OCI-LY3 (cell line): ENCODE measurements around the gene CD59.

Experiments used
- H2AFZ ChIP-seq: fragments of 200-600, 300-600 bp; shearing (Covaris generic); 2 replicates; pipeline ENCODE4 v1.6.0; 2014; ENCODE audit warnings: antibody characterized with exemption, low read depth, low read length
- H3K27ac ChIP-seq: fragments of 200-600, 300-600 bp; sonication (generic); 2 replicates; pipeline ENCODE4 v1.5.1; 2014; ENCODE audit warnings: mild to moderate bottlenecking, low read length, moderate library complexity, mixed read lengths
- H3K27me3 ChIP-seq: fragments of 200-600, 300-600 bp; sonication (generic); 2 replicates; pipeline ENCODE4 v1.6.1; 2014; ENCODE audit warnings: low read depth, low read length, mixed read lengths
- H3K36me3 ChIP-seq: fragments of 200-600, 300-600 bp; sonication (generic); replicated peaks from 2 replicates; pipeline ENCODE3; 2014; ENCODE audit warnings: low read depth, low read length, mixed read lengths
- H3K4me1 ChIP-seq: fragments of 300-600, 200-600 bp; sonication (generic); 2 replicates; pipeline ENCODE4 v1.6.1; 2014; ENCODE audit warnings: low read length, mixed read lengths
- H3K4me2 ChIP-seq: fragments of 200-600, 300-600 bp; sonication (generic); 2 replicates; pipeline ENCODE4 v1.6.1; 2014; ENCODE audit warnings: low read length, mixed read lengths
- H3K4me3 ChIP-seq: fragments of 300-600, 200-600 bp; sonication (generic); 2 replicates; pipeline ENCODE4 v1.5.1; 2014; ENCODE audit warnings: antibody characterized with exemption, mild to moderate bottlenecking, low read length, moderate library complexity
- H3K79me2 ChIP-seq: fragments of 300-600, 200-600 bp; shearing (Covaris generic); 2 replicates; pipeline ENCODE4 v1.6.1; 2014; ENCODE audit warnings: mild to moderate bottlenecking, low read length, mixed read lengths
- H3K9ac ChIP-seq: fragments of 300-600, 200-600 bp; shearing (Covaris generic); 2 replicates; pipeline ENCODE4 v1.6.0; 2014; ENCODE audit warnings: mild to moderate bottlenecking, low read length, moderate library complexity
- H3K9me3 ChIP-seq: fragments of 200-600, 300-600 bp; shearing (Covaris generic); 2 replicates; pipeline ENCODE4 v1.6.1; 2014; ENCODE audit warnings: low read length, mixed read lengths; ENCODE audit not compliant: insufficient read depth
- H4K20me1 ChIP-seq: fragments of 200-600, 300-600 bp; sonication (generic); 2 replicates; pipeline ENCODE4 v1.6.1; 2016; ENCODE audit warnings: low read length, mixed read lengths; ENCODE audit not compliant: insufficient read depth
- EZH2phosphoT487 ChIP-seq: fragments of 200-600 bp; shearing (Covaris generic); IDR thresholded peaks from 2 replicates; pipeline ENCODE4 v1.6.1; 2018; ENCODE audit warnings: antibody characterized with exemption, mixed run types, low read depth
- TF ChIP-seq, protein P1 (sequence below): fragments of 200-600, 300-600 bp; sonication (generic); IDR thresholded peaks from 2 replicates; pipeline ENCODE4 v1.5.1; 2014; ENCODE audit warnings: antibody characterized with exemption, low read length, low read depth

CD59 gene

DNA sequence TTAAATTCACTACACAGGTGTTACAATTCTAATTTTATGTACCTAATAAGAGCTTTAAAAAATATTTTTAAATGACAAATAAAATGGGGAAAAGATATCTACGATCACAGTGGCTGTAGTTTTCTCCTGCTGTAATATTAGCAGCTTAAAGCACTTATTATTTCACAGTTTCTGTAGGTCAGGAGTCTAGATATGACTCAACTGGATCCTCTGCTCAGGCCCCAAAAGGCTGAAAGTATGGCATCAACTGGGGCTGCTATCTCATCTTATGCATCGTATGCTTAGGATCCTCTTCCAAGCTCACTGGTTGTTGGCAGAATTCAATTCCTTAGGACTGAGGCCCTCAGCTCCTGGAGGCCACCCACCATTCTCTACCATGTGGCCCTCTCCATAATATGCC lies 25.2 kb upstream of the CD59 start:
- no peak for TF ChIP-seq EZH2phosphoT487
- TF ChIP-seq, protein P1, sequence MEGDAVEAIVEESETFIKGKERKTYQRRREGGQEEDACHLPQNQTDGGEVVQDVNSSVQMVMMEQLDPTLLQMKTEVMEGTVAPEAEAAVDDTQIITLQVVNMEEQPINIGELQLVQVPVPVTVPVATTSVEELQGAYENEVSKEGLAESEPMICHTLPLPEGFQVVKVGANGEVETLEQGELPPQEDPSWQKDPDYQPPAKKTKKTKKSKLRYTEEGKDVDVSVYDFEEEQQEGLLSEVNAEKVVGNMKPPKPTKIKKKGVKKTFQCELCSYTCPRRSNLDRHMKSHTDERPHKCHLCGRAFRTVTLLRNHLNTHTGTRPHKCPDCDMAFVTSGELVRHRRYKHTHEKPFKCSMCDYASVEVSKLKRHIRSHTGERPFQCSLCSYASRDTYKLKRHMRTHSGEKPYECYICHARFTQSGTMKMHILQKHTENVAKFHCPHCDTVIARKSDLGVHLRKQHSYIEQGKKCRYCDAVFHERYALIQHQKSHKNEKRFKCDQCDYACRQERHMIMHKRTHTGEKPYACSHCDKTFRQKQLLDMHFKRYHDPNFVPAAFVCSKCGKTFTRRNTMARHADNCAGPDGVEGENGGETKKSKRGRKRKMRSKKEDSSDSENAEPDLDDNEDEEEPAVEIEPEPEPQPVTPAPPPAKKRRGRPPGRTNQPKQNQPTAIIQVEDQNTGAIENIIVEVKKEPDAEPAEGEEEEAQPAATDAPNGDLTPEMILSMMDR: no peak

DNA sequence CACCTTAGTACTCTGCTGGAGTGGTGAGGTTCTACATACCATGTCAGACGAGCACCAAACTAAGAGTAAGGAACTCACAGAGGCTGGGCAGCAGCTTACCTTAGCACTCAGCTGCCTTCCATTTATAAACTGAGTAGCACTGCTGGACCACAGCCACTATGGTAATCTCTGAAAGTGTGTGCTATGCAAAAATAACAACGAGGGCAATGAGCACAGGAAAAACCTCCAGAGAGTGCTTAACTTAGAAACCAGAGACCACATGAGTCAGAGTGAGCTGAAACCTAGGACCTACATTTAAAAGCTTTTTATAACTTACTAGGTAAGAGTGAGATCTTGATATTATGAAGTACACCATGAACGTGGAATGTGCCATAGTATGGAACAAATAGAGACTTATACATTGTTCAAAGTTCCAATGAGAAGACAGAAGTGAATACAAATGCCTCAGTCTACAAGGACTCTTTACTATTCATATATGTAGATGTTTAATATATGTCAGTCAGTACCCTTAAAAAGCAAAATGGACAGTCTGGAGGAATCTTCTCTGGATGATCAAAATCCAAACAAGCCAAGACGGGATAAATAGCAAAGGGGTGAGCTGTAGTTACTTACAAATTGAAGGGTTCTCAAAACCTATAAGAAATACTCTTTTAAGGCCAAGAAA lies 17.2 kb upstream of the CD59 start:
- H3K9ac ChIP-seq: no peak overlapping the region
- no peaks in the 10 kb centered on the region for H3K79me2 ChIP-seq
- no peaks in the 10 kb centered on the region for H3K9me3 ChIP-seq
- peaks cover 12% of the 10 kb centered on the region for H3K36me3 ChIP-seq
- H3K4me2 ChIP-seq: no peak overlapping the region
- H3K27me3 ChIP-seq: no peaks in the 10 kb centered on the region
- H3K4me3 ChIP-seq: no peak overlapping the region
- no peaks in the 10 kb centered on the region for H4K20me1 ChIP-seq
- TF ChIP-seq, protein P1: no peak
- H2AFZ ChIP-seq: no peak overlapping the region
- peaks cover 11% of the 10 kb centered on the region for H3K4me1 ChIP-seq
- H3K27ac ChIP-seq: no peak overlapping the region

More for the DNA sequence above, 25.2 kb upstream of the CD59 start:
- peaks cover 10% of the 10 kb centered on the region for H3K4me1 ChIP-seq
- no peaks in the 10 kb centered on the region for H3K27me3 ChIP-seq
- H3K9ac ChIP-seq: no peak overlapping the region
- no peak overlapping the region for H2AFZ ChIP-seq
- H3K4me3 ChIP-seq: no peak overlapping the region
- peak overlapping the region; percentile 27 for H3K4me2 ChIP-seq
- H4K20me1 ChIP-seq: no peaks in the 10 kb centered on the region
- peaks cover 25% of the 10 kb centered on the region for H3K36me3 ChIP-seq
- H3K27ac ChIP-seq: no peak overlapping the region
- H3K79me2 ChIP-seq: no peaks in the 10 kb centered on the region
- no peaks in the 10 kb centered on the region for H3K9me3 ChIP-seq

DNA sequence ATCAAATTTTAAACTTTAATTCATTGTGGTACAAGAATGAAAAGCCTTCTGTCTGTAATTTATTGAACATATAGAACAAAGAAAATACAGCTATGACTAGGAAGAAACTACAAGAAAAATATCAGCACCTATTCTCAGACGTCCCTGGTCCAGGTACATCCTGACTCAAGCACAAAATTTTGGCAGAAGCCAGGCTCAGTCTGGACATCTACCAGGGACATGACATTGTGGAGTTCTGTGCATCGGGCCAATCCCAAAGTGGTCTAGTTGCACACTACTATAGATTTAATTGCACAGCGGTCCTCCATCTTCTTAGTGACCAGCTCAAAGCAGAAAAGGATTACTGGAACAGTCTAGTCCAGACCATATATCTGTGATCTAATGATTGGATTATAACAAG lies 15.7 kb upstream of the CD59 start:
- Histone ChIP-seq H3K27ac (no peak overlapping the region), H3K4me3 (no peak overlapping the region), H4K20me1 (no peaks in the 10 kb centered on the region), H3K4me2 (no peak overlapping the region), H3K9me3 (no peaks in the 10 kb centered on the region), H3K27me3 (no peaks in the 10 kb centered on the region), H3K79me2 (no peaks in the 10 kb centered on the region), H3K4me1 (peaks cover 11% of the 10 kb centered on the region), H2AFZ (no peak overlapping the region), H3K9ac (no peak overlapping the region), H3K36me3 (peaks cover 10% of the 10 kb centered on the region)
- no peak for TF ChIP-seq EZH2phosphoT487
- TF ChIP-seq, protein P1: no peak

DNA sequence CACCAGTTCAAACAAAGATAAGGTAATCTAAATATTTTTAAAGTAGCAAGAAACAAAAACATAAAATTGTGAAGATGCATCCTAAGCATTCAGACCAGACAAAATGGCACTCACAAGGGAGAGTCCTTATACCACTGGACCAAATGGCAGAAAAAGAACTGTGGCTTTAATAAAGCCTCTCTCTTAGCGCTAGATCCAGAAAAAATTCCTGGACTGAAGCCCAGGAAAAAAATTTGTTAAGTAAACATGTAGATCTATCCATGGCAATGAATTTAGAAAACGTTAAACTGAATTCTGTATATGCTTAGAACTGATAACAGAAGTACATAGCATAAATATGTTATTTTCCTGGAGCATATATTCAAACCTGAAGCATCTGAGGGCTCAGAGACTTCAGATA lies 11.8 kb upstream of the CD59 start:
- no peak overlapping the region for H3K4me3 ChIP-seq
- H3K9me3 ChIP-seq: no peaks in the 10 kb centered on the region
- peaks cover 5% of the 10 kb centered on the region for H3K36me3 ChIP-seq
- no peak overlapping the region for H3K9ac ChIP-seq
- H3K4me2 ChIP-seq: no peak overlapping the region
- no peak overlapping the region for H2AFZ ChIP-seq
- H3K27ac ChIP-seq: no peak overlapping the region
- H4K20me1 ChIP-seq: peaks cover under 1% of the 10 kb centered on the region; the same call in 1 of the 2 replicates
- H3K79me2 ChIP-seq: no peaks in the 10 kb centered on the region
- TF ChIP-seq EZH2phosphoT487: no peak
- TF ChIP-seq, protein P1: no peak
- no peaks in the 10 kb centered on the region for H3K27me3 ChIP-seq
- peaks cover 2% of the 10 kb centered on the region; the same call in 1 of the 2 replicates for H3K4me1 ChIP-seq
